NCI-H2196 (cell line): ENCODE results near the gene MCTP2.

ENCODE experiments used
- DNase-seq: peaks from one replicate; lab custom pipeline; 2025; ENCODE audit not compliant: unreplicated experiment; lab: John Stamatoyannopoulos, UW

MCTP2 gene

GRCh38 chr15:94263341-94264273 is 32.2 kb downstream of the MCTP2 start:
- no peak for DNase-seq

- no peak for DNase-seq
These were observed 33.6 kb downstream of the MCTP2 start for GRCh38 chr15:94265009-94265408.

GRCh38 chr15:94265982-94266381 is 34.6 kb downstream of the MCTP2 start:
- no peak for DNase-seq

GRCh38 chr15:94266789-94267188 is 35.4 kb downstream of the MCTP2 start:
- no peak for DNase-seq

- no peak for DNase-seq
These were observed 38.6 kb downstream of the MCTP2 start for GRCh38 chr15:94269954-94270353.

- no peak for DNase-seq
These were observed 39.2 kb downstream of the MCTP2 start for GRCh38 chr15:94270570-94270969.

GRCh38 chr15:94272251-94272898 is 41.0 kb downstream of the MCTP2 start:
- DNase-seq: no peak

- DNase-seq: no peak
These were observed 42.5 kb downstream of the MCTP2 start for GRCh38 chr15:94273826-94274225.

- no peak for DNase-seq
These were observed 43.4 kb downstream of the MCTP2 start for GRCh38 chr15:94274745-94275144.

- DNase-seq: no peak
These were observed 46.1 kb downstream of the MCTP2 start for GRCh38 chr15:94277485-94277884.

- DNase-seq: no peak
These were observed 48.4 kb downstream of the MCTP2 start for GRCh38 chr15:94279736-94280135.

GRCh38 chr15:94280301-94280700 is 48.9 kb downstream of the MCTP2 start:
- DNase-seq: no peak

GRCh38 chr15:94282269-94283250 is 51.2 kb downstream of the MCTP2 start:
- DNase-seq: no peak

- DNase-seq: no peak
These were observed 55.2 kb downstream of the MCTP2 start for GRCh38 chr15:94286583-94286982.

- no peak for DNase-seq
These were observed 56.5 kb downstream of the MCTP2 start for GRCh38 chr15:94287794-94288246.

- no peak for DNase-seq
These were observed 59.4 kb downstream of the MCTP2 start for GRCh38 chr15:94290730-94291129.

- no peak for DNase-seq
These were observed 62.3 kb downstream of the MCTP2 start for GRCh38 chr15:94293411-94294402.

GRCh38 chr15:94294556-94294955 is 63.2 kb downstream of the MCTP2 start:
- DNase-seq: no peak

GRCh38 chr15:94295275-94295674 is 63.9 kb downstream of the MCTP2 start:
- DNase-seq: no peak

- no peak for DNase-seq
These were observed 65.4 kb downstream of the MCTP2 start for GRCh38 chr15:94296717-94297116.
